Activated CD4-positive, alpha-beta T cell treated with anti-CD3 and anti-CD28 coated beads, Interleukin-2, amount 50 U/mL, for 48 hours (primary cell): ENCODE results near the gene MED13.

Source experiments
- DNase-seq, 2 experiments: peaks; one replicate each; pipeline ENCODE4 v3.0.0-alpha.2; 2020

The MED13 gene

GRCh38 chr17:62064791-62065563 lies at the start of gene MED13:
TSS of gene MED13 (minus strand) at chr17:62065278. CDS start at chr17:62065205, 73 bp downstream.
- peak; percentile 47 to 62 for DNase-seq

GRCh38 chr17:62112229-62112628 lies 47.2 kb upstream of the MED13 start:
- DNase-seq, result no peak

GRCh38 chr17:62111562-62112171 lies 46.6 kb upstream of the MED13 start:
- DNase-seq, result no peak

GRCh38 chr17:62110923-62111484 lies 45.9 kb upstream of the MED13 start:
- no peak for DNase-seq

- DNase-seq, result no peak
These were observed 44.8 kb upstream of the MED13 start for GRCh38 chr17:62109924-62110323.

DNA sequence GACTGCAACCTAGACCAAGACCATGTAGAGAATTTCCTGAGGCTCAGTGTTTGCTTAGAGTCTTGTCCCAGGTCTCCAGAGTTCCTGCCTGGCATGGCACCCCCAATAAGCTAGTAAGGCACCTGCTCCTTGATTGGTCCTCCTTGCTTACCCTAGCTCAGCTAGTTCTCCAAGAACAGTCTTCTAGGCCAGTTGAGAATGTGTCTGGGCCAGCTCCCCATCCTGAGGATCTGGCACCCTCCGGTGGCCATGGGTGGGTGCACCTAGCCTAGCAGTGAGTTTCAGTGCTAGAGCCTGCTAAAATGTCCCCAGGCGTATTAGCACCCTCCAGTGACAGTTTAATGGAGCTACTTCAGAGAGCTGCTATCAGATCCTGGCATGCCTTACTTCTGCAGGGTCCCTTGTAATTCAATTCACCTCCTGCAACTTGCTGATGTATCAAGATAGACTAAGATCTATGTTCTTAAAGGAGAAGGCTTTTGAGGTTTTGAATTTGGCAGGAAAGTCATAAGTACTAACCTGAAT lies 44.4 kb upstream of the MED13 start:
- DNase-seq, result peak; percentile 63 to 70

DNA sequence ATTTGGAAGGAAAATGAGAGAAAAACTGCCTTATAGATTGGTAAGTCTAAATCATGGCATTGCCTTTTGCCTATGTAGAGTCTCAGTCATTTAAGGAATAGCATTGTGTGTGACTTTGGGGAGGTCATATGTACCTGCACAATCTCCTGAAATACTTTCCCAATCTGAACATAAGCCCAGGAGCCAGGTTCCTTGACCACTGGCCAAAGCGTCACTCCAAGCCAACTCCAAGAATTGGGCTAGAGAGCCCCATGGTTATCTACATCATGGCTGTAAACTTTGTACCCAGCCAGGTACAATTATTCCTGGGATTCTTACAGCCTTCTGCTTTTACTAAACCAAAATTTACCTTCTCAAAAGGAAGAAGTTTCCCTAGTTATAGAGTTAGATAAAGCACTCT lies 40.8 kb upstream of the MED13 start:
- DNase-seq, result no peak

GRCh38 chr17:62105357-62105756 lies 40.3 kb upstream of the MED13 start:
- no peak for DNase-seq

- no peak for DNase-seq
These were observed 36.4 kb upstream of the MED13 start for GRCh38 chr17:62101515-62101914.

DNA sequence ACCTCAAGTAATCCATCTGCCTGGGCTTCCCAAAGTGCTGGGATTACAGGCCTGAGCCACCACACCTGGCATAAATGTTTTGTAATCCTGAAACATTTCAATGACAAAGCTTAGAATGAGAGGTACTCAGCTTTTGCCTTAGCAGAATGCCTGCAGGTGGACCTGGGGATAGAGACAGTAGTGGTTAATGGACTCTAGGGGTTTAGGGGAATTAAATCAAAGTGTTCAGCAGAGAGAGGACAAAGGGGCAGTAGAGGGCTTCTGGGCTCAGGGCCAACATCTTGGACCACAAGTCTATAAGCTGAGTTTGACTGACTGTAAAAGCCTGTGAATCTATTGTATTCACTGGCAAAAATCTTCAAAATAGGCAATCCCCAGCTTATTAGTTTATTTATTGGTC lies 36.0 kb upstream of the MED13 start:
- DNase-seq, result no peak

DNA sequence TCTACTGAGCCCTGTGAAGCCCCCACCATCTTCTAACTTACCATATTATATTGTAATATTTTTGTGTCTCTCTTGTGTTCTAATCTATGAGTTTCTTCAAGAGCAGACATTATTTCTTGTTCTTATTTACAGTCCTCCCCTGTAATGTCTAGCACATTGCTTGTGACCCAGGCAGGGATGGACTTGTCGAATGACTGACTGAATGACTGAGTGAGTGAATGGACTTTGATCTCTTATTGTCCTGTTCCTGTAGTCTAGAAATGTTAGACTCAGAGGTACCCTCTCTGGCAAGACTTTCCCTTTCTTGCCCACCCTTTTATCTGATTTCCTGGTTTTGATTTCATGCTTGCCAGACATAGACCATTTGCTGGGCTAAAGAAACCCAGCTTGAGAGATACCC lies 35.0 kb upstream of the MED13 start:
- DNase-seq, result no peak

GRCh38 chr17:62099532-62099931 lies 34.5 kb upstream of the MED13 start:
- no peak for DNase-seq

- no peak for DNase-seq
These were observed 33.6 kb upstream of the MED13 start for GRCh38 chr17:62098623-62099231.

GRCh38 chr17:62096401-62096670 lies 31.3 kb upstream of the MED13 start:
- no peak for DNase-seq

GRCh38 chr17:62094175-62094574 lies 29.1 kb upstream of the MED13 start:
- no peak for DNase-seq

GRCh38 chr17:62093188-62094155 lies 28.4 kb upstream of the MED13 start:
- peak; percentile 9 to 13 for DNase-seq

DNA sequence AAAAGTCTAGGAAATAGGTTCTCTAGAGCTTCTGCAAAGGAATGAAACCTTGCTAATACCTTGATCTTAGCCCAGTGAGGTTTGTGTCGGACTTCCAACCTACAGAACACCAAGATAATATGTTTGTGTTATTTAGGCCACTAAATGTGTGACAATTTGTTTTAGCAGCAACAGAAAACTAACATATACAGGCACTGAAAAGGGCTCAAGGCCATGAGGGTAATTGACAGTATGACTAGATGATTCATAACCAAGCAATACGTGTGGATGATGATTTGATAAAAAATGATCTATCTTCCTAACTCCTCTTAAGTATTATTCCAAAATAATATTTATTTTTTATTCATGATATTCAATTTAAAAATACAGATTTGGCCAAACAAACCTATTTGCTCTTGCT lies 27.7 kb upstream of the MED13 start:
- no peak for DNase-seq

- DNase-seq, result no peak
These were observed 26.7 kb upstream of the MED13 start for GRCh38 chr17:62091804-62092203.

DNA sequence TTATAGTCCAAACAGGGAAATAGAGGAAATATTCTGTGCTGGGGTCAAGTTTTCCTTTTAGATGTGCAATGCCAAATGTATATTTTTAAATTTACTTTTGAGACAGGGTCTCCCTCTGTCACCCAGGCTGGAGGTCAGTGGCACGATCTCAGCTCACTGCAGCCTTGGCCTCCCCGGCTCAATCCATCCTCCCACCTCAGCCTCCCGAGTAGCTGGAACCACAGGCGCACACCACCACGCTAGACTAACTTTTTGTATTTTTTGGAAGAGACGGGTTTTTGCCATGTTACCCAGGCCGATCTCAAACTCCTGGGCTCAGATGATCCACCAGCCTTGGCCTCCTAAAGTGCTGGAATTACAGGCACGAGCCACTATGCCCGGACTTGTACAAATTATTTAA lies 25.8 kb upstream of the MED13 start:
- no peak for DNase-seq

GRCh38 chr17:62090021-62090824 lies 25.1 kb upstream of the MED13 start:
- no peak for DNase-seq

- DNase-seq, result no peak
These were observed 24.3 kb upstream of the MED13 start for GRCh38 chr17:62089334-62089733.

- DNase-seq, result no peak
These were observed 21.7 kb upstream of the MED13 start for GRCh38 chr17:62086737-62087136.
